ENCODE results near the gene SPDYE6.
"Not testable (repeated sequence)": the region's sequence is repeated elsewhere in the genome, so short reads cannot be mapped to it uniquely, and the experiment has no call there.

GRCh38 chr7:102404862-102405188 lies 48.6 kb upstream of the SPDYE6 start:
- TF ChIP-seq, protein P1, sequence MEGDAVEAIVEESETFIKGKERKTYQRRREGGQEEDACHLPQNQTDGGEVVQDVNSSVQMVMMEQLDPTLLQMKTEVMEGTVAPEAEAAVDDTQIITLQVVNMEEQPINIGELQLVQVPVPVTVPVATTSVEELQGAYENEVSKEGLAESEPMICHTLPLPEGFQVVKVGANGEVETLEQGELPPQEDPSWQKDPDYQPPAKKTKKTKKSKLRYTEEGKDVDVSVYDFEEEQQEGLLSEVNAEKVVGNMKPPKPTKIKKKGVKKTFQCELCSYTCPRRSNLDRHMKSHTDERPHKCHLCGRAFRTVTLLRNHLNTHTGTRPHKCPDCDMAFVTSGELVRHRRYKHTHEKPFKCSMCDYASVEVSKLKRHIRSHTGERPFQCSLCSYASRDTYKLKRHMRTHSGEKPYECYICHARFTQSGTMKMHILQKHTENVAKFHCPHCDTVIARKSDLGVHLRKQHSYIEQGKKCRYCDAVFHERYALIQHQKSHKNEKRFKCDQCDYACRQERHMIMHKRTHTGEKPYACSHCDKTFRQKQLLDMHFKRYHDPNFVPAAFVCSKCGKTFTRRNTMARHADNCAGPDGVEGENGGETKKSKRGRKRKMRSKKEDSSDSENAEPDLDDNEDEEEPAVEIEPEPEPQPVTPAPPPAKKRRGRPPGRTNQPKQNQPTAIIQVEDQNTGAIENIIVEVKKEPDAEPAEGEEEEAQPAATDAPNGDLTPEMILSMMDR (IDR thresholded peaks at IDR 0.05), result not testable (repeated sequence)
- TF ChIP-seq POLR2A (IDR thresholded peaks at IDR 0.05), result not testable (repeated sequence)
